ENCODE results near the gene WDFY3.

DNA sequence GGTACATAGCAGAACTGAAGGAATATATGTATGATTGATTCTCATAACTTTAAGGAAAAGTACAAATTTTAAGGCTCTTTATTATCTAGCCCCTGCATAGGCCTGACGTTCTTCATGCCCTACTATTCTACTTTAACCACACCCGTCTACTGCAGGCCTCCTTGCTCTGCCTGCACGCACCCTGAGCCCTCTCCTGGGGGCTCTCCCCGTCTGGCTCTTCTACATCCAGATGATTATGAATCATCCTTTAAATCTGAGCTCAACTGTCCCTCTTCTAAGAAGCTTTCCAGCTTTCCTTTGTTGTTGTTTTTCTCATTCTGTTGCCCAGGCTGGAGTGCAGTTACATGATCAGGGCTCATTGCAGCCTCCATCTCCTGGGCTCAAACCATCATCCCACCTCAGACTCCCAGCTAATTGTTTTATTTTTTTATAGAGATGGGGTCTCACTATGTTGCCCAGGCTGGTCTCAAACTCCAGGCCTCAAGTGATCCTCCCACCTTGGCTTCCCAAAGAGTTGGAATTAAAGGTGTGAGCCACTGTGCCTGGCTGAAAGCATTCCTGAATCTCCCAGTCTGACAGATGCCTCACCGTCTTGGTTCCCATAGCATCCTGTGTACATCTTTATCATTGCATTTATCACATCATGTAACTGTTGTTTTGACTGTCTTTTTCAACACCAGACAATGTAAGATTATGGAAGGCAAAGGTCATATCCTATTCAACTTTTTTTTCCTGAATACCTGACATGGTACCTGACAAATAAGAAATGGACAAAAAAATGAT lies 89.2 kb downstream of the WDFY3 start:
- TF ChIP-seq POLR2AphosphoS5 (IDR thresholded peaks at IDR 0.05; ENCODE audit: low read depth) = no peak
- TF ChIP-seq, protein P1, sequence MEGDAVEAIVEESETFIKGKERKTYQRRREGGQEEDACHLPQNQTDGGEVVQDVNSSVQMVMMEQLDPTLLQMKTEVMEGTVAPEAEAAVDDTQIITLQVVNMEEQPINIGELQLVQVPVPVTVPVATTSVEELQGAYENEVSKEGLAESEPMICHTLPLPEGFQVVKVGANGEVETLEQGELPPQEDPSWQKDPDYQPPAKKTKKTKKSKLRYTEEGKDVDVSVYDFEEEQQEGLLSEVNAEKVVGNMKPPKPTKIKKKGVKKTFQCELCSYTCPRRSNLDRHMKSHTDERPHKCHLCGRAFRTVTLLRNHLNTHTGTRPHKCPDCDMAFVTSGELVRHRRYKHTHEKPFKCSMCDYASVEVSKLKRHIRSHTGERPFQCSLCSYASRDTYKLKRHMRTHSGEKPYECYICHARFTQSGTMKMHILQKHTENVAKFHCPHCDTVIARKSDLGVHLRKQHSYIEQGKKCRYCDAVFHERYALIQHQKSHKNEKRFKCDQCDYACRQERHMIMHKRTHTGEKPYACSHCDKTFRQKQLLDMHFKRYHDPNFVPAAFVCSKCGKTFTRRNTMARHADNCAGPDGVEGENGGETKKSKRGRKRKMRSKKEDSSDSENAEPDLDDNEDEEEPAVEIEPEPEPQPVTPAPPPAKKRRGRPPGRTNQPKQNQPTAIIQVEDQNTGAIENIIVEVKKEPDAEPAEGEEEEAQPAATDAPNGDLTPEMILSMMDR (IDR thresholded peaks at IDR 0.05; ENCODE audit: insufficient read depth, low read length) = no peak
- TF ChIP-seq, protein P2, sequence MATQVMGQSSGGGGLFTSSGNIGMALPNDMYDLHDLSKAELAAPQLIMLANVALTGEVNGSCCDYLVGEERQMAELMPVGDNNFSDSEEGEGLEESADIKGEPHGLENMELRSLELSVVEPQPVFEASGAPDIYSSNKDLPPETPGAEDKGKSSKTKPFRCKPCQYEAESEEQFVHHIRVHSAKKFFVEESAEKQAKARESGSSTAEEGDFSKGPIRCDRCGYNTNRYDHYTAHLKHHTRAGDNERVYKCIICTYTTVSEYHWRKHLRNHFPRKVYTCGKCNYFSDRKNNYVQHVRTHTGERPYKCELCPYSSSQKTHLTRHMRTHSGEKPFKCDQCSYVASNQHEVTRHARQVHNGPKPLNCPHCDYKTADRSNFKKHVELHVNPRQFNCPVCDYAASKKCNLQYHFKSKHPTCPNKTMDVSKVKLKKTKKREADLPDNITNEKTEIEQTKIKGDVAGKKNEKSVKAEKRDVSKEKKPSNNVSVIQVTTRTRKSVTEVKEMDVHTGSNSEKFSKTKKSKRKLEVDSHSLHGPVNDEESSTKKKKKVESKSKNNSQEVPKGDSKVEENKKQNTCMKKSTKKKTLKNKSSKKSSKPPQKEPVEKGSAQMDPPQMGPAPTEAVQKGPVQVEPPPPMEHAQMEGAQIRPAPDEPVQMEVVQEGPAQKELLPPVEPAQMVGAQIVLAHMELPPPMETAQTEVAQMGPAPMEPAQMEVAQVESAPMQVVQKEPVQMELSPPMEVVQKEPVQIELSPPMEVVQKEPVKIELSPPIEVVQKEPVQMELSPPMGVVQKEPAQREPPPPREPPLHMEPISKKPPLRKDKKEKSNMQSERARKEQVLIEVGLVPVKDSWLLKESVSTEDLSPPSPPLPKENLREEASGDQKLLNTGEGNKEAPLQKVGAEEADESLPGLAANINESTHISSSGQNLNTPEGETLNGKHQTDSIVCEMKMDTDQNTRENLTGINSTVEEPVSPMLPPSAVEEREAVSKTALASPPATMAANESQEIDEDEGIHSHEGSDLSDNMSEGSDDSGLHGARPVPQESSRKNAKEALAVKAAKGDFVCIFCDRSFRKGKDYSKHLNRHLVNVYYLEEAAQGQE (IDR thresholded peaks at IDR 0.05; ENCODE audit: insufficient replicate concordance, low read depth) = no peak

Measured in HL-60 (cell line).